Tibial nerve (tissue), 4 donors: ENCODE results near the gene C1orf53. TPM values are rescaled to one million over a fixed set of nuclear protein-coding genes. Genes with fewer than 3 reads are reported as not detected.
"Not testable (repeated sequence)": the region's sequence is repeated elsewhere in the genome, so short reads cannot be mapped to it uniquely, and the experiment has no call there.

ENCODE experiments used
- DNase-seq, 2 donors: peaks; one replicate each; pipeline ENCODE4 v3.0.0-alpha.2; 2019; ENCODE audit warnings: low spot score in 2 of 2
- H3K27ac ChIP-seq, 4 donors: fragments of 200-600 bp; sonication (generic) in 3 of 4; one replicate each; pipeline ENCODE4 v1.5.1; 2017 to 2019; ENCODE audit warnings: mild to moderate bottlenecking in 1 of 4
- H3K27me3 ChIP-seq, 2 donors: fragments of 200-600 bp; sonication (generic) in 1 of 2; one replicate each; pipeline versions ENCODE4 v1.5.1 to v1.6.0; 2017 to 2019
- H3K36me3 ChIP-seq, 3 donors: fragments of 200-600 bp; sonication (generic); one replicate each; pipeline ENCODE4 v1.5.1; 2018 to 2019
- H3K4me1 ChIP-seq, 4 donors: fragments of 200-600 bp; sonication (generic) in 3 of 4; one replicate each; pipeline ENCODE4 v1.5.1; 2017 to 2019
- H3K4me3 ChIP-seq, 4 donors: fragments of 200-600 bp; sonication (generic) in 3 of 4; one replicate each; pipeline ENCODE4 v1.5.1; 2017 to 2019; ENCODE audit warnings: mild to moderate bottlenecking in 1 of 4, moderate library complexity in 1 of 4
- H3K9me3 ChIP-seq, 4 donors: fragments of 200-600 bp; sonication (generic) in 3 of 4; one replicate each; pipeline ENCODE4 v1.5.1; 2017 to 2019
- EP300 ChIP-seq, 2 donors: sonication (generic); formaldehyde crosslinking; IDR thresholded peaks; one replicate each; pipeline ENCODE4 v1.6.1; 2017; ENCODE audit warnings: antibody characterized with exemption in 2 of 2, mild to moderate bottlenecking in 1 of 2
- POLR2A ChIP-seq, 2 donors: fragments of 450-650 bp; IDR thresholded peaks; one replicate each; pipeline ENCODE4 v1.6.1; 2017; ENCODE audit warnings: antibody characterized with exemption in 2 of 2, mild to moderate bottlenecking in 2 of 2, moderate library complexity in 2 of 2
- WGBS, 2 donors: methylation state at CpG; one replicate each; pipeline ENCODE4 v1.1.5; 2018; 5-methylcytosine and 5-hydroxymethylcytosine counted together
- total RNA-seq, 4 donors: library from RNA; depleted of rRNA; stranded (reverse); fragments of >200 nt; gene quantifications; one replicate each; pipeline ENCODE4 v1.1.0, GENCODE V29; 2016
- TF ChIP-seq, protein P1 (sequence below), 5 experiments: fragments of 200-600 bp in 3 of 5; fragments of 450-650 bp in 2 of 5; sonication (generic) in 3 of 5; IDR thresholded peaks; one replicate each; pipeline ENCODE4 v1.5.1; 2016 to 2019; ENCODE audit warnings: antibody characterized with exemption in 5 of 5, mild to moderate bottlenecking in 3 of 5, moderate library complexity in 2 of 5

C1orf53 gene
- total RNA-seq, 4 donors from 2014 or later: not detected

DNA sequence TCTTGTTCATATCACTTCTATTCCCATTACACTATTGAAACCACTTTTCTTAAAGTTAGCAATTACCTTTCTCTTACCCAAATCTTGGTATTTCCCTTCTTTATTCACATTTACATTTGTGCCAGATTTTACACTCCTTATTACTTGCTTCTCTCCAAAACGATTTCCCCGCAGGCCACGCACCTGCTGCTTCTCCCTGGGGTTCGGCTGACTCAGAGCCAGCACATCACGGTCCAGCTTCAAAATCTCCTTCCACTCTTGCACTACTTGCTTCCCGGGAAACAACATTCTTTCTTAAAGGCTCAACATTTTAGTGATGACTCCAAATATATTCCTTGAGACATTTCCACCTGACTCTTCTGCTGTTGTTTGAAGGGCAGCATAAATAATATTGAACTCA, 35.5 kb downstream of the C1orf53 start:
- 78 to 79% methylated on average over 6 of the region's 6 CpGs for WGBS, 2 donors
- TF ChIP-seq, protein P1, sequence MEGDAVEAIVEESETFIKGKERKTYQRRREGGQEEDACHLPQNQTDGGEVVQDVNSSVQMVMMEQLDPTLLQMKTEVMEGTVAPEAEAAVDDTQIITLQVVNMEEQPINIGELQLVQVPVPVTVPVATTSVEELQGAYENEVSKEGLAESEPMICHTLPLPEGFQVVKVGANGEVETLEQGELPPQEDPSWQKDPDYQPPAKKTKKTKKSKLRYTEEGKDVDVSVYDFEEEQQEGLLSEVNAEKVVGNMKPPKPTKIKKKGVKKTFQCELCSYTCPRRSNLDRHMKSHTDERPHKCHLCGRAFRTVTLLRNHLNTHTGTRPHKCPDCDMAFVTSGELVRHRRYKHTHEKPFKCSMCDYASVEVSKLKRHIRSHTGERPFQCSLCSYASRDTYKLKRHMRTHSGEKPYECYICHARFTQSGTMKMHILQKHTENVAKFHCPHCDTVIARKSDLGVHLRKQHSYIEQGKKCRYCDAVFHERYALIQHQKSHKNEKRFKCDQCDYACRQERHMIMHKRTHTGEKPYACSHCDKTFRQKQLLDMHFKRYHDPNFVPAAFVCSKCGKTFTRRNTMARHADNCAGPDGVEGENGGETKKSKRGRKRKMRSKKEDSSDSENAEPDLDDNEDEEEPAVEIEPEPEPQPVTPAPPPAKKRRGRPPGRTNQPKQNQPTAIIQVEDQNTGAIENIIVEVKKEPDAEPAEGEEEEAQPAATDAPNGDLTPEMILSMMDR (IDR thresholded peaks at IDR 0.05): no peak
- TF ChIP-seq EP300 (IDR thresholded peaks at IDR 0.05): no peak
- TF ChIP-seq POLR2A (IDR thresholded peaks at IDR 0.05): no peak
- Histone ChIP-seq H3K9me3 (no peaks in the 10 kb centered on the region), H3K27me3 (peaks cover 0 to 43% of the 10 kb centered on the region in 2 donors), H3K27ac (no peak overlapping the region), H3K4me1 (no peaks in the 10 kb centered on the region), H3K4me3 (no peak overlapping the region), H3K36me3 (no peaks in the 10 kb centered on the region)
- no peak for DNase-seq

DNA sequence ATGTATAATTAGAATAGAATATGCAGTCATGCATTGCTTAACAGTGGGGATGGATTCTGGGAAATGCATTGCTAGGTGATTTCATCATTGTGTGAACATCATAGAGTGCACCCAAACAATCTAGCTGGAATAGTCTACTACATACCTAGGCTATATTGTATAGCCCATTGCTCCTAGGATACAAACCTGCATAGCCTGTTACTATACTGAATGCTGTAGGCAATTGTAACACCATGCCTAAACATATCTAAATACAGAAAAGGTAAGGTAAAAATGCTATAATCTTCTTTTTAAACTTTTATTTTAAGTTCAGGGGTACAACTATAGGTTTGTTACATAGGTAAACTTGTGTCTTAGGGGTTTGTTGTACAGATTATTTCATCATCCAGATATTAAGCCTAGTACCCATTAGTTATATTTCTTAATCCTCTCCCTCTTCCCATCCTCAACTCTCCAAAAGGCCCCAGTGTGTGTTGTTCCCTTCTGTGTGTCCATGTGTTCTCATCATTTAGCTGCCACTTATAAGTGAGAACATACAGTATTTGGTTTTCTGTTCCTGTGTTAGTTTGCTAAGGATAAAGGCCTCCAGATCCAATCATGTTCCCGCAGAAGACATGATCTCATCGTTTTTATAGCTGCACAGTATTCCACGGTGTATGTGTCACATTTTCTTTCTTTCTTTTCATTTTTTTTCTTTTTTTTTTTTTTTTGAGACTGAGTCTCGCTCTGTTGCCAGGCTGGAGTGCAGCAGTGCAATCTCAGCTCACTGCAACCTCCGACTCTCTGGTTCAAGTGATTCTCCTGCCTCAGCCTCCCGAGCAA, 36.9 kb downstream of the C1orf53 start:
- not testable (repeated sequence) for H3K36me3 ChIP-seq, H3K4me1 ChIP-seq, H3K9me3 ChIP-seq, H3K27ac ChIP-seq, DNase-seq, H3K4me3 ChIP-seq
- H3K27me3 ChIP-seq: peaks cover 0 to 29% of the 10 kb centered on the region in 2 donors
- WGBS, 2 donors: 69 to 74% methylated on average over 6 of the region's 6 CpGs

DNA sequence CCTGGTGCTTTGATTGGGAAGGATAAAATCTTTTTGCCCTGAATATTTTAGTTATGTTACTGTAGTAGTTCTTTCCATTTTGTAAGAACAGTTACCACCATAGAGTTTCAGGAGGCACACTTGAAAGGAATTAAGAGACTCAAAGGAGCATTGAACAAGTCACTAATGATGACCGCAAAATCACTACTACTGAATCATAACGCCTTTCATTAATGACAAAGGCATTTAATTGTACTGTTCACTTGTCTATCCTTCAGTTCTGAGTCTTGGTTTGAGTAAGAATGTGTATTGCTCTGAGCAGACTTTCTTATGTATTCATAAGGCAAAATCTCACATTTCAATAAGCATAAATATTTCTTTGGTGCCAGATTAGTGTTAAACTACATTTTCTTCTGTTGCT, 39.6 kb downstream of the C1orf53 start:
- H3K36me3 ChIP-seq: no peaks in the 10 kb centered on the region
- H3K4me1 ChIP-seq: no peaks in the 10 kb centered on the region
- no peak for DNase-seq
- no peaks in the 10 kb centered on the region for H3K9me3 ChIP-seq
- H3K27ac ChIP-seq: no peak overlapping the region
- TF ChIP-seq EP300 (IDR thresholded peaks at IDR 0.05): no peak
- TF ChIP-seq, protein P1 (IDR thresholded peaks at IDR 0.05): no peak
- no peak for TF ChIP-seq POLR2A (IDR thresholded peaks at IDR 0.05)
- no peak overlapping the region for H3K4me3 ChIP-seq
- 89 to 92% methylated on average over 2 of the region's 2 CpGs for WGBS, 2 donors
- H3K27me3 ChIP-seq: peaks cover 0 to 9% of the 10 kb centered on the region in 2 donors

DNA sequence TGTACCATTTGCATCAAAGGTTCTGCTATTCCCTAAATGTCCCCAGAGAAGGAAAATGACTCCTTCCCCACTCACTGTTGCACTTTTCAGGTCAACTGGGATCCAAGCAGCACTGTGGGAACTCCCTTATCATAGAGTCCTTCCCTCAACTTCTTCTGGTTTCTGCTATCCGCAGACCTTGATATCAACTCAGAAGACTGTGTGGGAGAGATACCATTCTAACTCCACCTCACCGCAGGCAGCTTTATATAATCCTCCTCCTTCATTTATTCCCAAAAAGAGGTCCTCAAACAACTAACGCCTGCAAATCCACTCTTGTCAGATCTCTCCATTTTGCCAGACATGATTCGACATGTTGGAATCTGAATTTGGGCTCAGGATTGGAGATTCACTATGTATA, 42.1 kb downstream of the C1orf53 start:
- no peak overlapping the region for H3K4me3 ChIP-seq
- WGBS, 2 donors: 92 to 94% methylated on average over 4 of the region's 4 CpGs
- no peaks in the 10 kb centered on the region for H3K27me3 ChIP-seq

DNA sequence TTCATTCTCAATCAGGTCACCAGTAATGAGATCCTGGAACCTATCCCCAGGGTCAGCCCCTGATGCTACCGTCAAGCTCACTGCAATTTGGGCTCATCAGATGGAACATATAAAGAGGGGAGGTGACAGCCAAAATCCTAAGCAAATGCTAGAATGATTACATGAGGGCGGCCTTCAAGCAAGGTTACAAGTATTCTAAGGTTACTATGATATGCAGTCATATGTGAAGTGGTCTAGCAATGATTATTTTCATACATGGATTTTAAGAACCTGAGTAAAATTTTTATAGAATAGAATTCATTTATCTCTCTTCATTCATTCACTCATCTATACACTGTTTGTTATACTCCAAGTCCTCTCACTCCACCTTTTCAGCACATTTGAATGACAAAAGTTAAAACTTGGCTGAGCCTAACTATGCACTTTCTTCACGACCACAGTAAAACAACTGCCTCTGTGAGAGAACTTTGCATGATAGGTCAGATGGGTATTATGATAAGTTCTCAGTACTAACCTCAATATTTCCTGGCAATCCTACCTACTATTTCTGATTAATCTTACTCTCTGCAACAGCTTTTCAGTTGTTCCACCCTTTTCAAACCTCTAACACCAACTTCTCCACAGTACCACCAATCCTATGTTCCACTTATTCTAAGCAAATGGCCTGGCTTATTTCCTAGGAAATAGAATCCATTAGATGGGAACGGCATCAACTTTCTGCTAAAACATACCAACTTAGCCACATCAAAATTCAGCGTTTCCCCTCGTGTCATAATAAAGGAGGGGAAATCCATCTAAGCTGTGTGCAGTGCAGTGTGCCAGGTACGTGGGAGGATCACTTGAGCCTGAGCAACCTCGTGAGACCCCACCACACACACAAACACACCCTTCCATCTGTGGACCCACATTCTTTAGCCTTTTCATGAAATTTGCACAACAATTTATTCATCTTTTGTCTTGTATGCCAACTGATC, 46.8 kb downstream of the C1orf53 start:
- no peak for TF ChIP-seq EP300 (IDR thresholded peaks at IDR 0.05)
- TF ChIP-seq POLR2A (IDR thresholded peaks at IDR 0.05): no peak
- TF ChIP-seq, protein P1 (IDR thresholded peaks at IDR 0.05): no peak
- Histone ChIP-seq H3K4me3 (no peak overlapping the region), H3K27ac (no peak overlapping the region), H3K4me1 (no peaks in the 10 kb centered on the region), H3K36me3 (no peaks in the 10 kb centered on the region), H3K9me3 (no peaks in the 10 kb centered on the region), H3K27me3 (no peaks in the 10 kb centered on the region)
- WGBS, 2 donors: 68 to 78% methylated on average over 8 of the region's 8 CpGs
- DNase-seq: no peak

More for the DNA sequence above, 42.1 kb downstream of the C1orf53 start:
- Histone ChIP-seq H3K27ac (no peak overlapping the region), H3K9me3 (no peaks in the 10 kb centered on the region), H3K36me3 (no peaks in the 10 kb centered on the region), H3K4me1 (no peaks in the 10 kb centered on the region)
- TF ChIP-seq POLR2A (IDR thresholded peaks at IDR 0.05) (no peak), EP300 (IDR thresholded peaks at IDR 0.05) (no peak)
- TF ChIP-seq, protein P1 (IDR thresholded peaks at IDR 0.05): no peak
- DNase-seq: no peak
